Sigmoid colon (tissue), 7 donors: ENCODE results near the gene ZC3H11A. TPM values are rescaled to one million over a fixed set of nuclear protein-coding genes. Genes with fewer than 3 reads are reported as not detected.

ENCODE experiments used
- DNase-seq: peaks from one replicate; pipeline ENCODE4 v3.0.0-alpha.2; 2019
- H3K27ac ChIP-seq, 4 donors: fragments of 200-600 bp; sonication (generic); one replicate each; pipeline ENCODE4 v1.5.1; 2016 to 2019; ENCODE audit warnings: mild to moderate bottlenecking in 1 of 4
- H3K27me3 ChIP-seq, 3 donors: fragments of 200-600 bp; sonication (generic); one replicate each; pipeline ENCODE4 v1.5.1; 2019; ENCODE audit warnings: mild to moderate bottlenecking in 1 of 3
- H3K36me3 ChIP-seq, 4 donors: fragments of 200-600 bp; sonication (generic); one replicate each; pipeline ENCODE4 v1.5.1; 2016 to 2019
- H3K4me1 ChIP-seq, 4 donors: fragments of 200-600 bp; sonication (generic); one replicate each; pipeline ENCODE4 v1.5.1; 2017 to 2019
- H3K4me3 ChIP-seq, 4 donors: fragments of 200-600 bp; sonication (generic); one replicate each; pipeline ENCODE4 v1.5.1; 2017 to 2019; ENCODE audit warnings: mild to moderate bottlenecking in 2 of 4, moderate library complexity in 1 of 4
- H3K9me3 ChIP-seq, 4 donors: fragments of 200-600 bp in 3 of 4; sonication (generic) in 3 of 4; one replicate each; pipeline versions ENCODE4 v1.5.1 to v1.6.1; 2013 to 2019
- EP300 ChIP-seq, 4 donors: sonication (generic); formaldehyde crosslinking; IDR thresholded peaks; one replicate each; pipeline ENCODE4 v1.6.1; 2017; ENCODE audit warnings: antibody characterized with exemption in 4 of 4
- POLR2A ChIP-seq, 2 donors: fragments of 450-650 bp; IDR thresholded peaks; one replicate each; pipeline ENCODE4 v1.6.1; 2016; ENCODE audit warnings: antibody characterized with exemption in 2 of 2, mild to moderate bottlenecking in 2 of 2, moderate library complexity in 2 of 2
- POLR2AphosphoS5 ChIP-seq, 4 donors: sonication (generic); formaldehyde crosslinking; IDR thresholded peaks; one replicate each; pipeline ENCODE4 v1.6.1; 2017; ENCODE audit warnings: antibody characterized with exemption in 4 of 4
- WGBS, 2 donors: extraction: QIAGEN DNeasy Blood & Tissue Kit; methylation state at CpG; one replicate each; pipeline ENCODE4 v1.1.7; 2013; 5-methylcytosine and 5-hydroxymethylcytosine counted together
- intact Hi-C: fragments of 100-400 bp; cut with DNase I; formaldehyde crosslinking; loops from one replicate; pipeline ENCODE4 v1.15.1; 2023
- polyA plus RNA-seq, 3 donors: library from polyadenylated mRNA; stranded (reverse); fragments of 200-250 nt; gene quantifications; one replicate each; pipeline ENCODE4 v1.2.3, GENCODE V29; 2013
- total RNA-seq, 4 donors: library from RNA; depleted of rRNA; stranded (reverse); fragments of >200 nt; gene quantifications; one replicate each; pipeline ENCODE4 v1.1.0, GENCODE V29; 2016
- TF ChIP-seq, protein P1 (sequence below), 4 experiments: fragments of 450-650 bp in 3 of 4; fragments of 200-600 bp in 1 of 4; IDR thresholded peaks; one replicate each; pipeline ENCODE4 v1.5.1; 2016 to 2019; ENCODE audit warnings: antibody characterized with exemption in 4 of 4, mild to moderate bottlenecking in 3 of 4, moderate library complexity in 2 of 4
- donor health status: healthy with polysubstance abuse.
- donor health status: Bipolar disorder and iron deficiency.
- donor health status: healthy.

The ZC3H11A gene
- total and polyA plus RNA-seq, 7 donors, result 17.8 to 111 (median 84.9) TPM

DNA sequence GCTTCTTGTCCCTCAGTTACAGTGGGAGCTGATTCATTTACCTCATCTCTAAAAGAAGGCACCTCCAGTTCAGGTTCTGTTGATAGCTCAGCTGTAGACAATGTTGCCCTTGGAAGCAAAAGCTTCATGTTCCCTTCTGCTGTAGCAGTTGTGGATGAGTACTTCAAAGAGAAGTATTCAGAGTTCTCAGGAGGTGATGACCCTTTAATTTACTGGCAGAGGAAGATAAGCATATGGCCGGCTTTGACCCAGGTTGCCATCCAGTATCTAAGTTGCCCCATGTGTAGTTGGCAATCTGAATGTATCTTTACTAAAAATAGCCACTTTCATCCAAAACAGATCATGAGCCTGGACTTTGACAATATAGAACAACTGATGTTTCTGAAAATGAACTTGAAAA, 4.5 kb downstream of the ZC3H11A start:
- WGBS, 2 donors, result 83 to 85% methylated on average over 1 of the region's 1 CpG
- peaks cover 0 to 73% (median 62%) of the 10 kb centered on the region in 4 donors for H3K4me1 ChIP-seq

GRCh38 chr1:203805689-203806088, 10.3 kb downstream of the ZC3H11A start:
- no peaks in the 10 kb centered on the region for H3K9me3 ChIP-seq
- no peak overlapping the region for H3K27ac ChIP-seq
- H3K27me3 ChIP-seq, result no peaks in the 10 kb centered on the region
- no peak for DNase-seq
- peaks cover 0 to 29% (median 6%) of the 10 kb centered on the region in 4 donors for H3K36me3 ChIP-seq
- TF ChIP-seq POLR2AphosphoS5 (IDR thresholded peaks at IDR 0.05) (no peak), EP300 (IDR thresholded peaks at IDR 0.05) (no peak), POLR2A (IDR thresholded peaks at IDR 0.05) (no peak)
- TF ChIP-seq, protein P1, sequence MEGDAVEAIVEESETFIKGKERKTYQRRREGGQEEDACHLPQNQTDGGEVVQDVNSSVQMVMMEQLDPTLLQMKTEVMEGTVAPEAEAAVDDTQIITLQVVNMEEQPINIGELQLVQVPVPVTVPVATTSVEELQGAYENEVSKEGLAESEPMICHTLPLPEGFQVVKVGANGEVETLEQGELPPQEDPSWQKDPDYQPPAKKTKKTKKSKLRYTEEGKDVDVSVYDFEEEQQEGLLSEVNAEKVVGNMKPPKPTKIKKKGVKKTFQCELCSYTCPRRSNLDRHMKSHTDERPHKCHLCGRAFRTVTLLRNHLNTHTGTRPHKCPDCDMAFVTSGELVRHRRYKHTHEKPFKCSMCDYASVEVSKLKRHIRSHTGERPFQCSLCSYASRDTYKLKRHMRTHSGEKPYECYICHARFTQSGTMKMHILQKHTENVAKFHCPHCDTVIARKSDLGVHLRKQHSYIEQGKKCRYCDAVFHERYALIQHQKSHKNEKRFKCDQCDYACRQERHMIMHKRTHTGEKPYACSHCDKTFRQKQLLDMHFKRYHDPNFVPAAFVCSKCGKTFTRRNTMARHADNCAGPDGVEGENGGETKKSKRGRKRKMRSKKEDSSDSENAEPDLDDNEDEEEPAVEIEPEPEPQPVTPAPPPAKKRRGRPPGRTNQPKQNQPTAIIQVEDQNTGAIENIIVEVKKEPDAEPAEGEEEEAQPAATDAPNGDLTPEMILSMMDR (IDR thresholded peaks at IDR 0.05), result no peak
- intact Hi-C loops, result no loop called here
- H3K4me3 ChIP-seq, result no peak overlapping the region
- peaks cover 0 to 50% (median 33%) of the 10 kb centered on the region in 4 donors for H3K4me1 ChIP-seq
- 97 to 98% methylated on average over 7 of the region's 7 CpGs for WGBS, 2 donors

More for the DNA sequence above, 4.5 kb downstream of the ZC3H11A start:
- peaks cover 0 to 34% (median 4%) of the 10 kb centered on the region in 4 donors for H3K36me3 ChIP-seq
- H3K27ac ChIP-seq, result no peak overlapping the region
- intact Hi-C loops, result loop anchor here (5.0 to 10.0 kb wide), 4 partner anchors 63 to 298 kb away; no protein-coding TSS in a partner anchor
- no peaks in the 10 kb centered on the region for H3K27me3 ChIP-seq
- H3K9me3 ChIP-seq, result no peaks in the 10 kb centered on the region
- no peak overlapping the region for H3K4me3 ChIP-seq
- TF ChIP-seq EP300 (IDR thresholded peaks at IDR 0.05) (no peak), POLR2A (IDR thresholded peaks at IDR 0.05) (no peak), POLR2AphosphoS5 (IDR thresholded peaks at IDR 0.05) (no peak)
- TF ChIP-seq, protein P1 (IDR thresholded peaks at IDR 0.05), result no peak
- DNase-seq, result no peak

DNA sequence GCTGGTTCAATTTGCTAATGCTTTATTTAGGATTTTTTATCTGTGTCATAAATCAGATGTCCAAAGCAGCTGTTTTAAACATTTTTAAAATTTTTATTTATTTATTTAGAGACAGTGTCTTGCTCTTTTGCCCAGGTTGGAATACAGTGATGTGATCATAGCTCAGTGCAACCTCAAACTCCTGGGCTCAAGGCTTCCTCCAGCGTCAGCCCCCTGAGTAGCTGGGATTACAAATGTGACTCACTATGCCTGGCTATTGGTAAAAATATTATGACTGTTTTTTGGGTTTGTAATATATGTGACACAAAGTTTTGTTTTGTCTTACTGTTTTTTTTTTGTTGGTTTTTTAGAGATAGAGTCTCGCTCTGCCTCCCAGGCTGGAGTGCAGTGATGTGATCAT, 11.8 kb downstream of the ZC3H11A start:
- H3K4me3 ChIP-seq, result no peak overlapping the region
- no peak for TF ChIP-seq POLR2A (IDR thresholded peaks at IDR 0.05)
- TF ChIP-seq, protein P1 (IDR thresholded peaks at IDR 0.05), result no peak
- TF ChIP-seq POLR2AphosphoS5 (IDR thresholded peaks at IDR 0.05), result no peak
- TF ChIP-seq EP300 (IDR thresholded peaks at IDR 0.05), result no peak
- intact Hi-C loops, result no loop called here
- peaks cover 3 to 41% (median 6%) of the 10 kb centered on the region in 4 donors for H3K36me3 ChIP-seq
- peaks cover 0 to 36% (median 22%) of the 10 kb centered on the region in 4 donors for H3K4me1 ChIP-seq
- no peaks in the 10 kb centered on the region for H3K27me3 ChIP-seq
- peak overlapping the region in 2 of 4 donors; percentile 58 to 66 for H3K27ac ChIP-seq
- no peaks in the 10 kb centered on the region for H3K9me3 ChIP-seq
- 81 to 90% methylated on average over 2 of the region's 2 CpGs for WGBS, 2 donors
- no peak for DNase-seq

GRCh38 chr1:203813581-203814341, 18.3 kb downstream of the ZC3H11A start:
- Histone ChIP-seq H3K27ac (no peak overlapping the region), H3K36me3 (peaks cover 16 to 62% (median 26%) of the 10 kb centered on the region in 4 donors), H3K4me1 (peaks cover 0 to 8% (median 1%) of the 10 kb centered on the region in 4 donors), H3K27me3 (no peaks in the 10 kb centered on the region), H3K4me3 (no peak overlapping the region), H3K9me3 (no peaks in the 10 kb centered on the region)
- TF ChIP-seq POLR2A (IDR thresholded peaks at IDR 0.05) (no peak), EP300 (IDR thresholded peaks at IDR 0.05) (no peak), POLR2AphosphoS5 (IDR thresholded peaks at IDR 0.05) (no peak)
- TF ChIP-seq, protein P1 (IDR thresholded peaks at IDR 0.05), result no peak
- no peak for DNase-seq
- 98 to 99% methylated on average over 2 of the region's 2 CpGs for WGBS, 2 donors
- intact Hi-C loops, result loop anchor here (5.0 kb wide), 1 partner anchor 71 kb away; no protein-coding TSS in a partner anchor
